ENCODE data around the gene CADM1.

Gene CADM1

DNA sequence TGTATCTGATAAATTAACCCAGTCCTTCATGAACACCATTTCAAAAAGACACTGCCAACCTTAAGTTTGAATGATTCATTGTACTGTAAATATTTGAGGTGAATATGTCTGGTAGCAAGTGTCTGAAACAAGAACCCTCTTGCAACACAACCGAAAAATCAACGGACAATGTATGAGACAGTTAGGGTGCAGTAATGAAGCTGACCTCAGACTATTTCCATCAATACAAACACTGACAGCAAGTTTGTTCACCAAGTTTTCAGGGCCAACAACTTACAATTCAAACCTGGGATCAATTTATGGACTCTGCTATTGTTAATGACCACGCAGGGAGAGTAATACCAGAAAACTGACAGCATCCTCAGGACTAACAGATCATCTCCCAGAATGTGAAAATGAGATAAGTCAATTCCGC, 126.3 kb downstream of the CADM1 start:
- TF ChIP-seq, protein P1, sequence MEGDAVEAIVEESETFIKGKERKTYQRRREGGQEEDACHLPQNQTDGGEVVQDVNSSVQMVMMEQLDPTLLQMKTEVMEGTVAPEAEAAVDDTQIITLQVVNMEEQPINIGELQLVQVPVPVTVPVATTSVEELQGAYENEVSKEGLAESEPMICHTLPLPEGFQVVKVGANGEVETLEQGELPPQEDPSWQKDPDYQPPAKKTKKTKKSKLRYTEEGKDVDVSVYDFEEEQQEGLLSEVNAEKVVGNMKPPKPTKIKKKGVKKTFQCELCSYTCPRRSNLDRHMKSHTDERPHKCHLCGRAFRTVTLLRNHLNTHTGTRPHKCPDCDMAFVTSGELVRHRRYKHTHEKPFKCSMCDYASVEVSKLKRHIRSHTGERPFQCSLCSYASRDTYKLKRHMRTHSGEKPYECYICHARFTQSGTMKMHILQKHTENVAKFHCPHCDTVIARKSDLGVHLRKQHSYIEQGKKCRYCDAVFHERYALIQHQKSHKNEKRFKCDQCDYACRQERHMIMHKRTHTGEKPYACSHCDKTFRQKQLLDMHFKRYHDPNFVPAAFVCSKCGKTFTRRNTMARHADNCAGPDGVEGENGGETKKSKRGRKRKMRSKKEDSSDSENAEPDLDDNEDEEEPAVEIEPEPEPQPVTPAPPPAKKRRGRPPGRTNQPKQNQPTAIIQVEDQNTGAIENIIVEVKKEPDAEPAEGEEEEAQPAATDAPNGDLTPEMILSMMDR (IDR thresholded peaks at IDR 0.05; ENCODE audit: control insufficient read depth, extremely low read depth, insufficient read depth) = no peak
- no peak overlapping the region for H3K4me3 ChIP-seq (ENCODE audit: low read depth, low read length)
- peak; percentile 2 for DNase-seq (ENCODE audit: low read depth)

DNA sequence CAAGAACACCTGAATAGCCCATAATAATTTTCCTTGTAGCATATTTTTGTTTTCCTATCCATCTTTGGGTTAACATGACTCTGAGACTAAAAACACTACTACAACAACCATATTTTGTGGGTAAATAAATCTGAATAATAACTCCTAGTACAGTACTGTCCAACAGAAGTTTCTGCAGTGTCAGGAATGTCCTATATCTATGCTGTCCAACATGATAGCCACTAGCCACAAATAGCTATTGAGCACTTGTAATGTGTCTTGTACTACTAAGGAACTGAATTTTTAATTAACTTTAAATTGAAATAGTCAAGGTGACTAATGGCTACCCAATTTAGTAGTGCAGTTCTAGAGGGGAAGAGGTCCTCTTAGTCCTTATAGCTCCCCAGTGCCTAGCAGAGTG, 135.6 kb downstream of the CADM1 start:
- H3K4me3 ChIP-seq (ENCODE audit: low read depth, low read length) = no peak overlapping the region
- TF ChIP-seq, protein P1 (IDR thresholded peaks at IDR 0.05; ENCODE audit: control insufficient read depth, extremely low read depth, insufficient read depth) = no peak
- DNase-seq (ENCODE audit: low read depth) = no peak

GRCh38 chr11:115366826-115367225, 137.4 kb downstream of the CADM1 start:
- no peak overlapping the region for H3K4me3 ChIP-seq (ENCODE audit: low read depth, low read length)
- DNase-seq (ENCODE audit: low read depth) = no peak
- TF ChIP-seq, protein P1 (IDR thresholded peaks at IDR 0.05; ENCODE audit: control insufficient read depth, extremely low read depth, insufficient read depth) = no peak

DNA sequence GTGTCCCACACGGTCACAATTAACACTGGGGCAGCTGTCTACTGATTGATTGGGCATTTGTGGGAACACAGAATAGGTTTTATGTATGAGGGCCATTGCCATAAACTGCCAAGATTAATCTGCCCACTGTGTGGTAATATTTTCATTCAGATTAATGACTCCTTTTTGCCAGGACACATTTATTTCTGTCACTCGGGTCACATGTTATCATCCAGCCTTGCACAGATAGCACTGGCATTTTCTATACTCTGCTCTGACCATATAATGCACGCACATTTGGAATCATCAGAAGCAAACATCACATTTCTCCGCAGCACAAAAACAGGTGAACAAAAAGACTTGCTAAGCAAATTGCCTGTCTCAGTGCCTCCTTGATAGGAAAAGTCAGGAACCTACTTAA, 138.3 kb downstream of the CADM1 start:
- TF ChIP-seq, protein P1 (IDR thresholded peaks at IDR 0.05; ENCODE audit: control insufficient read depth, extremely low read depth, insufficient read depth) = no peak
- DNase-seq (ENCODE audit: low read depth) = no peak
- no peak overlapping the region for H3K4me3 ChIP-seq (ENCODE audit: low read depth, low read length)

- H3K4me3 ChIP-seq (ENCODE audit: low read depth, low read length) = no peak overlapping the region
- no peak for DNase-seq (ENCODE audit: low read depth)
- TF ChIP-seq, protein P1 (IDR thresholded peaks at IDR 0.05; ENCODE audit: control insufficient read depth, extremely low read depth, insufficient read depth) = no peak
Measured at GRCh38 chr11:115364896-115365295, 139.3 kb downstream of the CADM1 start.

- no peak for DNase-seq (ENCODE audit: low read depth)
- TF ChIP-seq, protein P1 (IDR thresholded peaks at IDR 0.05; ENCODE audit: control insufficient read depth, extremely low read depth, insufficient read depth) = no peak
- no peak overlapping the region for H3K4me3 ChIP-seq (ENCODE audit: low read depth, low read length)
Measured at GRCh38 chr11:115363921-115364320, 140.3 kb downstream of the CADM1 start.

GRCh38 chr11:115363426-115363825, 140.8 kb downstream of the CADM1 start:
- DNase-seq (ENCODE audit: low read depth) = no peak
- TF ChIP-seq, protein P1 (IDR thresholded peaks at IDR 0.05; ENCODE audit: control insufficient read depth, extremely low read depth, insufficient read depth) = no peak
- no peak overlapping the region for H3K4me3 ChIP-seq (ENCODE audit: low read depth, low read length)

Measured in LNCaP clone FGC (cell line).